Type B pancreatic cell (in vitro differentiated cells): ENCODE data around the gene PCDHGC5. TPM values are rescaled to one million over a fixed set of nuclear protein-coding genes. Genes with fewer than 3 reads are reported as not detected.
A peak's percentile ranks its signal among the peaks of the same experiment; 100 is the strongest.

ENCODE experiments used
- DNase-seq: peaks from one replicate; pipeline ENCODE4 v3.0.0; 2021; ENCODE audit warnings: mixed read lengths; ENCODE audit not compliant: unreplicated experiment; ENCODE audit errors: extremely low spot score
- H3K27ac Mint-ChIP-seq: 2 replicates; pipeline ENCODE4 v1.8.0; 2021; ENCODE audit warnings: mild to moderate bottlenecking, mixed read lengths
- H3K27me3 Mint-ChIP-seq: 2 replicates; pipeline ENCODE4 v1.8.0; 2021; ENCODE audit warnings: mixed read lengths
- H3K36me3 Mint-ChIP-seq: 2 replicates; pipeline ENCODE4 v1.8.0; 2021; ENCODE audit warnings: mixed read lengths
- H3K4me1 Mint-ChIP-seq: one replicate; pipeline ENCODE4 v1.8.0; 2021; ENCODE audit warnings: mixed read lengths; ENCODE audit not compliant: unreplicated experiment
- H3K4me3 Mint-ChIP-seq: 2 replicates; pipeline ENCODE4 v1.8.0; 2021; ENCODE audit warnings: mild to moderate bottlenecking, mixed read lengths
- H3K9me3 Mint-ChIP-seq: 2 replicates; pipeline ENCODE4 v1.8.0; 2021; ENCODE audit warnings: mixed read lengths
- total RNA-seq: library from RNA; stranded (reverse); gene quantifications from 2 replicates; pipeline ENCODE4 v1.2.1, GENCODE V29; 2021; ENCODE audit warnings: low replicate concordance
- TF ChIP-seq, protein P1 (sequence below): fragments of 200-600 bp; sonication (generic); conservative IDR thresholded peaks from 2 replicates; pipeline ENCODE4 v1.5.0; 2021; ENCODE audit warnings: antibody characterized with exemption, mild to moderate bottlenecking

The PCDHGC5 gene
- total RNA-seq, 1 donor from 2014 or later, result 1.9 TPM

DNA sequence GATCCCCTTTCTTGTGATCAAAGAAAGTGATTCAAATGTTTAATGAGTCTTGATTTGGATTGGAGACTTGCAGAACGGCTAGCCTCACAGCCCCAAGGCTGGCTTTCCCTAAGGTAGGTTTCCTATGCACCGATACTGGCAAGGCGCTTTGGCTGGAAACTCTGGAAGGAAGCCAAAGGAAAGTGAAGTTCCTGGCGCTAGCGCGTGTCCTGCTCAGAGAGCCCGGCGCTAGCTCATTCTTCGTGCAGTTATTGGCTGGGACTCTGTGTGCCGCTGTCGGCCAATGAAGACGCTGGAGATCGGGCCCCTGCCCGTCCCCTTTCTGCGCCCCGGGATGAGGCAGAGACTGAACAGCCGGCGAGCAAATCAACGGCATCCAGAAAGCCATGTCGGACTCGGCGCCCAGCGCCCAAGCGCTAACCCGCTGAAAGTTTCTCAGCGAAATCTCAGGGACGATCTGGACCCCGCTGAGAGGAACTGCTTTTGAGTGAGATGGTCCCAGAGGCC lies 13.2 kb upstream of the PCDHGC5 start, which contains the start of gene PCDHGC3:
PCDHGC3 (plus strand) TSS at position 342 of the 507 bp plus-strand sequence; CDS start at position 493, 151 bp downstream.
- Mint-ChIP-seq H3K27ac (peak within 1 kb of the TSS; percentile 85), H3K4me1 (peaks cover 9% of the 10 kb centered on the region), H3K9me3 (no peaks in the 10 kb centered on the region)

DNA sequence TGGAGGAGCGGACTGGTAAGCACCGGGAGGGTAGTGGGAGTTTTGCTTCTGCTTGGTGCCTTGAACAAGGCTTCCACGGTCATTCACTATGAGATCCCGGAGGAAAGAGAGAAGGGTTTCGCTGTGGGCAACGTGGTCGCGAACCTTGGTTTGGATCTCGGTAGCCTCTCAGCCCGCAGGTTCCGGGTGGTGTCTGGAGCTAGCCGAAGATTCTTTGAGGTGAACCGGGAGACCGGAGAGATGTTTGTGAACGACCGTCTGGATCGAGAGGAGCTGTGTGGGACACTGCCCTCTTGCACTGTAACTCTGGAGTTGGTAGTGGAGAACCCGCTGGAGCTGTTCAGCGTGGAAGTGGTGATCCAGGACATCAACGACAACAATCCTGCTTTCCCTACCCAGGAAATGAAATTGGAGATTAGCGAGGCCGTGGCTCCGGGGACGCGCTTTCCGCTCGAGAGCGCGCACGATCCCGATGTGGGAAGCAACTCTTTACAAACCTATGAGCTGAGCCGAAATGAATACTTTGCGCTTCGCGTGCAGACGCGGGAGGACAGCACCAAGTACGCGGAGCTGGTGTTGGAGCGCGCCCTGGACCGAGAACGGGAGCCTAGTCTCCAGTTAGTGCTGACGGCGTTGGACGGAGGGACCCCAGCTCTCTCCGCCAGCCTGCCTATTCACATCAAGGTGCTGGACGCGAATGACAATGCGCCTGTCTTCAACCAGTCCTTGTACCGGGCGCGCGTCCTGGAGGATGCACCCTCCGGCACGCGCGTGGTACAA lies 12.6 kb upstream of the PCDHGC5 start:
- Mint-ChIP-seq H3K36me3 (peaks cover 33% of the 10 kb centered on the region), H3K4me1 (peaks cover 9% of the 10 kb centered on the region), H3K27me3 (peaks cover 13% of the 10 kb centered on the region), H3K27ac (peak overlapping the region; percentile 85), H3K4me3 (peak overlapping the region; percentile 99), H3K9me3 (no peaks in the 10 kb centered on the region)
- TF ChIP-seq, protein P1, sequence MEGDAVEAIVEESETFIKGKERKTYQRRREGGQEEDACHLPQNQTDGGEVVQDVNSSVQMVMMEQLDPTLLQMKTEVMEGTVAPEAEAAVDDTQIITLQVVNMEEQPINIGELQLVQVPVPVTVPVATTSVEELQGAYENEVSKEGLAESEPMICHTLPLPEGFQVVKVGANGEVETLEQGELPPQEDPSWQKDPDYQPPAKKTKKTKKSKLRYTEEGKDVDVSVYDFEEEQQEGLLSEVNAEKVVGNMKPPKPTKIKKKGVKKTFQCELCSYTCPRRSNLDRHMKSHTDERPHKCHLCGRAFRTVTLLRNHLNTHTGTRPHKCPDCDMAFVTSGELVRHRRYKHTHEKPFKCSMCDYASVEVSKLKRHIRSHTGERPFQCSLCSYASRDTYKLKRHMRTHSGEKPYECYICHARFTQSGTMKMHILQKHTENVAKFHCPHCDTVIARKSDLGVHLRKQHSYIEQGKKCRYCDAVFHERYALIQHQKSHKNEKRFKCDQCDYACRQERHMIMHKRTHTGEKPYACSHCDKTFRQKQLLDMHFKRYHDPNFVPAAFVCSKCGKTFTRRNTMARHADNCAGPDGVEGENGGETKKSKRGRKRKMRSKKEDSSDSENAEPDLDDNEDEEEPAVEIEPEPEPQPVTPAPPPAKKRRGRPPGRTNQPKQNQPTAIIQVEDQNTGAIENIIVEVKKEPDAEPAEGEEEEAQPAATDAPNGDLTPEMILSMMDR, result no peak
- no peak for DNase-seq

More for the DNA sequence above, 13.2 kb upstream of the PCDHGC5 start, which contains the start of gene PCDHGC3:
- TF ChIP-seq, protein P1, result peak; percentile 41
- peaks cover 35% of the 10 kb centered on the region for H3K36me3 Mint-ChIP-seq
- peak within 1 kb of the TSS; percentile 99 for H3K4me3 Mint-ChIP-seq
- DNase-seq, result no peak
- peaks cover 13% of the 10 kb centered on the region for H3K27me3 Mint-ChIP-seq

DNA sequence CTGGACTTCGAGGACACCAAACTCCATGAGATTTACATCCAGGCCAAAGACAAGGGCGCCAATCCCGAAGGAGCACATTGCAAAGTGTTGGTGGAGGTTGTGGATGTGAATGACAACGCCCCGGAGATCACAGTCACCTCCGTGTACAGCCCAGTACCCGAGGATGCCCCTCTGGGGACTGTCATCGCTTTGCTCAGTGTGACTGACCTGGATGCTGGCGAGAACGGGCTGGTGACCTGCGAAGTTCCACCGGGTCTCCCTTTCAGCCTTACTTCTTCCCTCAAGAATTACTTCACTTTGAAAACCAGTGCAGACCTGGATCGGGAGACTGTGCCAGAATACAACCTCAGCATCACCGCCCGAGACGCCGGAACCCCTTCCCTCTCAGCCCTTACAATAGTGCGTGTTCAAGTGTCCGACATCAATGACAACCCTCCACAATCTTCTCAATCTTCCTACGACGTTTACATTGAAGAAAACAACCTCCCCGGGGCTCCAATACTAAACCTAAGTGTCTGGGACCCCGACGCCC lies 11.8 kb upstream of the PCDHGC5 start:
- no peak for DNase-seq
- TF ChIP-seq, protein P1, result no peak
- H3K36me3 Mint-ChIP-seq, result peaks cover 30% of the 10 kb centered on the region
- peak overlapping the region; percentile 99 for H3K4me3 Mint-ChIP-seq
- peaks cover 9% of the 10 kb centered on the region for H3K4me1 Mint-ChIP-seq
- H3K9me3 Mint-ChIP-seq, result no peaks in the 10 kb centered on the region
- peaks cover 13% of the 10 kb centered on the region for H3K27me3 Mint-ChIP-seq
- H3K27ac Mint-ChIP-seq, result no peak overlapping the region

DNA sequence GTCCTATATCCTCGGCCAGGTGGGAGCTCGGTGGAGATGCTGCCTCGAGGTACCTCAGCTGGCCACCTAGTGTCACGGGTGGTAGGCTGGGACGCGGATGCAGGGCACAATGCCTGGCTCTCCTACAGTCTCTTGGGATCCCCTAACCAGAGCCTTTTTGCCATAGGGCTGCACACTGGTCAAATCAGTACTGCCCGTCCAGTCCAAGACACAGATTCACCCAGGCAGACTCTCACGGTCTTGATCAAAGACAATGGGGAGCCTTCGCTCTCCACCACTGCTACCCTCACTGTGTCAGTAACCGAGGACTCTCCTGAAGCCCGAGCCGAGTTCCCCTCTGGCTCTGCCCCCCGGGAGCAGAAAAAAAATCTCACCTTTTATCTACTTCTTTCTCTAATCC lies 11.1 kb upstream of the PCDHGC5 start:
- TF ChIP-seq, protein P1, result no peak
- no peak overlapping the region for H3K27ac Mint-ChIP-seq
- H3K36me3 Mint-ChIP-seq, result peaks cover 36% of the 10 kb centered on the region
- peaks cover 14% of the 10 kb centered on the region for H3K4me1 Mint-ChIP-seq
- no peaks in the 10 kb centered on the region for H3K9me3 Mint-ChIP-seq
- peak overlapping the region; percentile 75 for H3K4me3 Mint-ChIP-seq
- H3K27me3 Mint-ChIP-seq, result peaks cover 13% of the 10 kb centered on the region
- no peak for DNase-seq

DNA sequence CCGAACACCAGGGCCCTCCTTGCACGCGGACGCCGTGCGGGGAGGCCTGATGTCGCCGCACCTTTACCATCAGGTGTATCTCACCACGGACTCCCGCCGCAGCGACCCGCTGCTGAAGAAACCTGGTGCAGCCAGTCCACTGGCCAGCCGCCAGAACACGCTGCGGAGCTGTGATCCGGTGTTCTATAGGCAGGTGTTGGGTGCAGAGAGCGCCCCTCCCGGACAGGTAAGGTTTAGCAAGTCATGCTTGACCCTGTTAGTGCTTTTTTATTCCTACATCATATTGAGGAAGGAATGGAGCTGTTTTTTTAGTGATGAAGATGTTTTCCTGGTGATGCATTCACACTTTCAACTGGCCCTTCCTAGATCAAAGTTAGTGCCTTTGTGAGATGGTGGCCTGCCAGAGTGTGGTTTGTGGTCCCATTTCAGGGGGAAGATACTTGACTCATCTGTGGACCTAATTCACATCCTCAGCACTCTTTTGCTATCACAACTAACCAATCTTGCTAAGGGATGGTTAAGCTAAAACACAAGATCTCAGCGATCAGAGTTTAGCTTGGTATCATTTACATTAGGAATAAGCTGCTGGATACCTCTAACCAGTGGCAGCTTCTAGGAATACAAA lies 10.4 kb upstream of the PCDHGC5 start:
- DNase-seq, result no peak
- TF ChIP-seq, protein P1, result peak; percentile 50
- H3K36me3 Mint-ChIP-seq, result peaks cover 40% of the 10 kb centered on the region
- H3K27ac Mint-ChIP-seq, result no peak overlapping the region
- H3K9me3 Mint-ChIP-seq, result no peaks in the 10 kb centered on the region
- peaks cover 18% of the 10 kb centered on the region for H3K4me1 Mint-ChIP-seq
- peak overlapping the region; percentile 75 for H3K4me3 Mint-ChIP-seq
- H3K27me3 Mint-ChIP-seq, result peaks cover 13% of the 10 kb centered on the region
